NB4 (cell line): Measurements from ENCODE around the gene FAM241A.

Source experiments
- DNase-seq: peaks from one replicate; pipeline ENCODE4 v3.0.0; 2010; ENCODE audit warnings: low read depth
- H3K4me3 ChIP-seq: one replicate; pipeline ENCODE4 v1.5.1; 2011; ENCODE audit warnings: mild to moderate bottlenecking, low read depth, low read length, moderate library complexity
- CTCF ChIP-seq: IDR thresholded peaks from one replicate; pipeline ENCODE4 v1.5.1; 2012; ENCODE audit warnings: low read depth, low read length
- MYC ChIP-seq: IDR thresholded peaks from 2 replicates; pipeline ENCODE4 v1.6.1; 2011; ENCODE audit warnings: low read depth, low read length
- POLR2A ChIP-seq: IDR thresholded peaks from 2 replicates; pipeline ENCODE4 v1.6.1; 2011; ENCODE audit warnings: mild to moderate bottlenecking; ENCODE audit not compliant: insufficient read length; ENCODE audit errors: extremely low read depth
- TF ChIP-seq, protein P1 (sequence below): IDR thresholded peaks from 2 replicates; pipeline ENCODE4 v1.6.1; 2011; ENCODE audit warnings: low read depth, low read length

FAM241A gene

GRCh38 chr4:112127803-112128202 lies 17.5 kb upstream of the FAM241A start:
- no peak for TF ChIP-seq POLR2A
- TF ChIP-seq, protein P1, sequence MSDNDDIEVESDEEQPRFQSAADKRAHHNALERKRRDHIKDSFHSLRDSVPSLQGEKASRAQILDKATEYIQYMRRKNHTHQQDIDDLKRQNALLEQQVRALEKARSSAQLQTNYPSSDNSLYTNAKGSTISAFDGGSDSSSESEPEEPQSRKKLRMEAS, result no peak
- TF ChIP-seq MYC, result no peak
- no peak for TF ChIP-seq CTCF
- no peak overlapping the region for H3K4me3 ChIP-seq
- DNase-seq, result no peak

DNA sequence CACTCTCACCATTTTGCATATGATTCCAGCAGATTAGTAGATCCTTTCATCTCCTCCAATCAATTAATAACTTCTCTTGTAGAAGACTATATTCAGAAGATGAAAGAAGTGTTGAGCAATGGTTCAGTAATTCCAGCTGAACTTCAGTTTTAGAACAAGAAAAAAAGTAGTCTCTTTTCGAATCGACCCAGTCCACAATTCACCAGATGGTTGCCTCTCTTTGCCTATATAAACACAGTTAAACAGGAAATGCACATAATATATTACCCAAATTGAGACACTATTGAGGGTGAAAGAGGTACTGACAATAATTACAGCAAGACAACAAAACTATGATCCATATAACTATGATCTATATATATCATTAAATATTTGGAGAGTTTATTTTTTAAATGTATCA lies 16.8 kb upstream of the FAM241A start:
- TF ChIP-seq, protein P1, result no peak
- no peak for TF ChIP-seq MYC
- no peak for TF ChIP-seq CTCF
- no peak for TF ChIP-seq POLR2A
- H3K4me3 ChIP-seq, result no peak overlapping the region
- DNase-seq, result no peak

DNA sequence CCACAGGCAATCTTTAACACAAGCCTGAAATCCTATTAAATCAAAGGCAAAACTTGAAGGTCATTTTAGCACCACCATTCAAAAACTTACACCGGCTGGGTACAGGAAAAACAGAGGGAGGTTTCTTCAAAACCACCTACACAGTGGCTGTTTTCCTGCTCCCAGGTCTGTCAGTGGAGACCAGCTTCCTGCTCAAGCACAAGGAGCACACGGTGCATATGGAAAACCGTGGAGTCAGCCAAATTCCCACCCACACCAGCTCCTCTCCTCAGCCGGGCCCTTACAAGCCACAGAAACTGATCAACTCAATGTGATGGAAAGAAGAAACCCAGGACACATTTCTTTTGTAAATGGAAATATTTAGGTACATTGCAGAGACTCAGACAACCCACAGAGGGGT lies 14.3 kb upstream of the FAM241A start:
- TF ChIP-seq POLR2A, result no peak
- TF ChIP-seq MYC, result no peak
- TF ChIP-seq, protein P1, result no peak
- TF ChIP-seq CTCF, result no peak
- DNase-seq, result no peak
- no peak overlapping the region for H3K4me3 ChIP-seq

GRCh38 chr4:112136551-112136950 lies 8.7 kb upstream of the FAM241A start:
- TF ChIP-seq, protein P1, result no peak
- TF ChIP-seq MYC, result no peak
- no peak for TF ChIP-seq POLR2A
- no peak for TF ChIP-seq CTCF
- H3K4me3 ChIP-seq, result no peak overlapping the region
- DNase-seq, result no peak

- TF ChIP-seq, protein P1, result no peak
- TF ChIP-seq MYC (no peak), POLR2A (no peak), CTCF (no peak)
- H3K4me3 ChIP-seq, result no peak overlapping the region
- no peak for DNase-seq
These were observed 6.7 kb upstream of the FAM241A start for GRCh38 chr4:112138538-112138937.

GRCh38 chr4:112140536-112140935 lies 4.7 kb upstream of the FAM241A start:
- DNase-seq, result no peak
- TF ChIP-seq, protein P1, result no peak
- no peak for TF ChIP-seq POLR2A
- TF ChIP-seq CTCF, result no peak
- TF ChIP-seq MYC, result no peak

More at GRCh38 chr4:112140536-112140935, 4.7 kb upstream of the FAM241A start:
- H3K4me3 ChIP-seq, result no peak overlapping the region
